HL-60 (cell line): ENCODE results near the gene BAD.

Experiments used
- DNase-seq, 2 experiments: peaks; one replicate each; pipeline ENCODE4 v3.0.0-alpha.2; 2010 to 2020; ENCODE audit warnings: low read depth in 1 of 2, low spot score in 1 of 2
- H3K27ac ChIP-seq: fragments of 250-450 bp; sonication (Bioruptor Pico); replicated peaks from 2 replicates; pipeline ENCODE4 v1.5.1; 2020; ENCODE audit warnings: mild to moderate bottlenecking, moderate library complexity
- H3K27me3 ChIP-seq: fragments of 250-450 bp; sonication (Bioruptor Pico); 2 replicates; pipeline ENCODE4 v1.5.1; 2021; ENCODE audit warnings: mild to moderate bottlenecking, moderate library complexity; ENCODE audit not compliant: insufficient read depth, poor library complexity, severe bottlenecking
- H3K4me3 ChIP-seq: replicated peaks from 2 replicates; pipeline ENCODE4 v1.5.1; 2011; ENCODE audit warnings: mild to moderate bottlenecking, control low read depth, low read length; ENCODE audit not compliant: insufficient read depth
- GABPA ChIP-seq: IDR thresholded peaks from 2 replicates; pipeline ENCODE4 v1.6.1; 2012; ENCODE audit warnings: low read depth
- POLR2AphosphoS5 ChIP-seq: IDR thresholded peaks from 2 replicates; pipeline ENCODE4 v1.6.1; 2012; ENCODE audit warnings: low read depth
- SPI1 ChIP-seq: IDR thresholded peaks from 2 replicates; pipeline ENCODE4 v1.6.1; 2012; ENCODE audit warnings: low read depth, mild to moderate bottlenecking, borderline replicate concordance
- TF ChIP-seq, protein P1 (sequence below): IDR thresholded peaks from one replicate; pipeline ENCODE4 v1.5.1; 2011; ENCODE audit warnings: low read length, control low read depth, inconsistent platforms; ENCODE audit not compliant: insufficient read depth
- TF ChIP-seq, protein P2 (sequence below): IDR thresholded peaks from 2 replicates; pipeline ENCODE4 v1.6.1; 2012; ENCODE audit warnings: low read depth; ENCODE audit not compliant: insufficient replicate concordance

Gene BAD

DNA sequence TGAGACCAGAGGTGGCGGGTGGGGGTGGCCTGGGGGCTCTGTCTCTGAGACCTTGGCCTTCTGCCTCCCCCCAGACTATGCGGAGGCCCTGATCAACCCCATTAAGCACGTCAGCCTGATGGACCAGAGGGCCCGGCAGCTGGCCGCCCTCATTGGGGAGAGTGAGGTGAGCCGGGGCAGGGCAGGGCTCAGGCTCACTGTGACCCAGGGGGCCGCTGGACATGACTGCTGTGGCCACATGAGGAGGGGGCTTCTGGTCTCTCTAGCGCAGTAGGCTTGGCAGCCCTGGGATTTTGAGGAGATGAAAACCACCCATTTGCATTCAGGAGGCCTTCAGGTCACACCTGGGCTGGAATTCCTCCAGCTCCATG lies 20.5 kb downstream of the BAD start:
- TF ChIP-seq, protein P1, sequence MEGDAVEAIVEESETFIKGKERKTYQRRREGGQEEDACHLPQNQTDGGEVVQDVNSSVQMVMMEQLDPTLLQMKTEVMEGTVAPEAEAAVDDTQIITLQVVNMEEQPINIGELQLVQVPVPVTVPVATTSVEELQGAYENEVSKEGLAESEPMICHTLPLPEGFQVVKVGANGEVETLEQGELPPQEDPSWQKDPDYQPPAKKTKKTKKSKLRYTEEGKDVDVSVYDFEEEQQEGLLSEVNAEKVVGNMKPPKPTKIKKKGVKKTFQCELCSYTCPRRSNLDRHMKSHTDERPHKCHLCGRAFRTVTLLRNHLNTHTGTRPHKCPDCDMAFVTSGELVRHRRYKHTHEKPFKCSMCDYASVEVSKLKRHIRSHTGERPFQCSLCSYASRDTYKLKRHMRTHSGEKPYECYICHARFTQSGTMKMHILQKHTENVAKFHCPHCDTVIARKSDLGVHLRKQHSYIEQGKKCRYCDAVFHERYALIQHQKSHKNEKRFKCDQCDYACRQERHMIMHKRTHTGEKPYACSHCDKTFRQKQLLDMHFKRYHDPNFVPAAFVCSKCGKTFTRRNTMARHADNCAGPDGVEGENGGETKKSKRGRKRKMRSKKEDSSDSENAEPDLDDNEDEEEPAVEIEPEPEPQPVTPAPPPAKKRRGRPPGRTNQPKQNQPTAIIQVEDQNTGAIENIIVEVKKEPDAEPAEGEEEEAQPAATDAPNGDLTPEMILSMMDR, result no peak
- TF ChIP-seq SPI1, result no peak
- Histone ChIP-seq H3K4me3 (no peak overlapping the region), H3K27ac (no peak overlapping the region), H3K27me3 (no peaks in the 10 kb centered on the region)
- no peak for DNase-seq

DNA sequence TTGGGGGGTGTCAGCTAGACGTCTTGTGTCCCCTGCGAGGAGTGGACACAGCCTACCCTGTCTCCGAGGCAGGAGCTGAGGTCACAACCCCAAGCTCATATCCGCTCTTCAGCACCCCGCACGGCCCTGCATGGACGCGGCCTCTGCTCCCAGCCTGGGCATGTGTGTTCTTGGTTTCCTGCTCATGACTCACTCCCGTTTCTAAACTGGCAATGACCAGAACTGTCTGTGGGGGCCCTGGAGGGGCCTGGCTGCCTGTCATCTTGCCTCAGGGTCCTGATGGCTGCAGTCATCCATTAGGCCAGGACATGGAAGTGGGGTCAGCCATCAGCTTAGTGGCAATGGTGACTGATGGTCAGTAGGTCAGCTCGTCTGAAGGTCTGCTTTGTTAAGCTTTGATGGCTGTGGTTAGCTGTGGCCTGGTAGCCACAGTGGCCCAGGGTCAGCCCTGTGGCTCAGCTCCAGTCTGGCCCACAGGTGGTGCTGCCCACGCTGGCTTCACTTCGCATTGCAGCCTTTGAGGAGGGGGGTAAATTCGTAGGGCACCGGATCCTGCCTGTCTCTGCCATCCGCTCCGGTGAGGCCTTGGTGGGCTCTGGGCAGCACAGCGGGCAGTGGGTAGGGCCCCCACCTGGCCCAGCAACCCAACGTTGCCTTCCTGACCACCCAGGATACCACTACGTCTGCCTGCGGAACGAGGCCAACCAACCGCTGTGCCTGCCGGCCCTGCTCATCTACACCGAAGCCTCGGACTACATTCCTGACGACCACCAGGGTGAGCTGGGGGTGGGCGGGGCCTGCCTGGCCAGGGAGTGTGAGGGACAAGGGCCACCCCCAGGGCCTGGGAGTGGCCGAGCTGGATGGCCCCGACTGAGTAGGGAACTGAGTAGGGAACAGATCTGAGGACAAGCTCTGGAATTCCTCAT lies 21.2 kb downstream of the BAD start:
- no peak for DNase-seq
- H3K27ac ChIP-seq, result no peak overlapping the region

DNA sequence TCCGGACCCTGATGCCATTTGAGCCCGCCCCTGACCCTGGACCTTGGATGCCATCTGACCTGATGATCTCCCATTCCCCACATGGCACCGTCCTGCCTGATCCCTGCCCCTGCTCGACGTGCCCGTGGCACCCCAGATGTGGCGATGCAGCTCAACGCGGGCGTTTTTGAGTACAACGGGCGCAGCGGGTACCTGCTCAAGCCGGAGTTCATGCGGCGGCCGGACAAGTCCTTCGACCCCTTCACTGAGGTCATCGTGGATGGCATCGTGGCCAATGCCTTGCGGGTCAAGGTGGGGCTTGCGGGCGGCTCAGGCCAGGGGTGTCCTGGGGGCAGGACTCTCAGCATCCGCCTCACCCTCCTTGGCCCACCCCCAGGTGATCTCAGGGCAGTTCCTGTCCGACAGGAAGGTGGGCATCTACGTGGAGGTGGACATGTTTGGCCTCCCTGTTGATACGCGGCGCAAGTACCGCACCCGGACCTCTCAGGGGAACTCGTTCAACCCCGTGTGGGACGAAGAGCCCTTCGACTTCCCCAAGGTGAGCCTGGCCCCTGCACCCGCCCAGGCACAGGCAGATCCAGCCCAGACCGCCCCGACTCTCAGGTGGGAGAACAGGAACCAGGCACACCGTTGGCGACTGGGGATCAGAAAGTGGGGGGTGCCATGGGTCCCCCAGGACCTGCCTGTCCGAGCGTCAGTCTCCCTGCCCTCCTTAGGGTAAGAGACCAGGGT lies 22.0 kb downstream of the BAD start:
- H3K4me3 ChIP-seq, result no peak overlapping the region
- TF ChIP-seq SPI1, result no peak
- no peak for TF ChIP-seq GABPA
- TF ChIP-seq, protein P2, sequence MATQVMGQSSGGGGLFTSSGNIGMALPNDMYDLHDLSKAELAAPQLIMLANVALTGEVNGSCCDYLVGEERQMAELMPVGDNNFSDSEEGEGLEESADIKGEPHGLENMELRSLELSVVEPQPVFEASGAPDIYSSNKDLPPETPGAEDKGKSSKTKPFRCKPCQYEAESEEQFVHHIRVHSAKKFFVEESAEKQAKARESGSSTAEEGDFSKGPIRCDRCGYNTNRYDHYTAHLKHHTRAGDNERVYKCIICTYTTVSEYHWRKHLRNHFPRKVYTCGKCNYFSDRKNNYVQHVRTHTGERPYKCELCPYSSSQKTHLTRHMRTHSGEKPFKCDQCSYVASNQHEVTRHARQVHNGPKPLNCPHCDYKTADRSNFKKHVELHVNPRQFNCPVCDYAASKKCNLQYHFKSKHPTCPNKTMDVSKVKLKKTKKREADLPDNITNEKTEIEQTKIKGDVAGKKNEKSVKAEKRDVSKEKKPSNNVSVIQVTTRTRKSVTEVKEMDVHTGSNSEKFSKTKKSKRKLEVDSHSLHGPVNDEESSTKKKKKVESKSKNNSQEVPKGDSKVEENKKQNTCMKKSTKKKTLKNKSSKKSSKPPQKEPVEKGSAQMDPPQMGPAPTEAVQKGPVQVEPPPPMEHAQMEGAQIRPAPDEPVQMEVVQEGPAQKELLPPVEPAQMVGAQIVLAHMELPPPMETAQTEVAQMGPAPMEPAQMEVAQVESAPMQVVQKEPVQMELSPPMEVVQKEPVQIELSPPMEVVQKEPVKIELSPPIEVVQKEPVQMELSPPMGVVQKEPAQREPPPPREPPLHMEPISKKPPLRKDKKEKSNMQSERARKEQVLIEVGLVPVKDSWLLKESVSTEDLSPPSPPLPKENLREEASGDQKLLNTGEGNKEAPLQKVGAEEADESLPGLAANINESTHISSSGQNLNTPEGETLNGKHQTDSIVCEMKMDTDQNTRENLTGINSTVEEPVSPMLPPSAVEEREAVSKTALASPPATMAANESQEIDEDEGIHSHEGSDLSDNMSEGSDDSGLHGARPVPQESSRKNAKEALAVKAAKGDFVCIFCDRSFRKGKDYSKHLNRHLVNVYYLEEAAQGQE, result no peak
- no peak for TF ChIP-seq POLR2AphosphoS5
- TF ChIP-seq, protein P1, result no peak
- H3K27ac ChIP-seq, result no peak overlapping the region
- DNase-seq, result no peak
- no peaks in the 10 kb centered on the region for H3K27me3 ChIP-seq

More for the DNA sequence above, 21.2 kb downstream of the BAD start:
- Histone ChIP-seq H3K27me3 (no peaks in the 10 kb centered on the region), H3K4me3 (no peak overlapping the region)
- TF ChIP-seq POLR2AphosphoS5 (no peak), GABPA (no peak), SPI1 (no peak)
- TF ChIP-seq, protein P2, result no peak
- TF ChIP-seq, protein P1, result no peak
